ENCODE data around the gene TBXT. TPM values are rescaled to one million over a fixed set of nuclear protein-coding genes. Genes with fewer than 3 reads are reported as not detected.

Gene TBXT
- total RNA-seq, 4 donors from 2014 or later = not detected

DNA sequence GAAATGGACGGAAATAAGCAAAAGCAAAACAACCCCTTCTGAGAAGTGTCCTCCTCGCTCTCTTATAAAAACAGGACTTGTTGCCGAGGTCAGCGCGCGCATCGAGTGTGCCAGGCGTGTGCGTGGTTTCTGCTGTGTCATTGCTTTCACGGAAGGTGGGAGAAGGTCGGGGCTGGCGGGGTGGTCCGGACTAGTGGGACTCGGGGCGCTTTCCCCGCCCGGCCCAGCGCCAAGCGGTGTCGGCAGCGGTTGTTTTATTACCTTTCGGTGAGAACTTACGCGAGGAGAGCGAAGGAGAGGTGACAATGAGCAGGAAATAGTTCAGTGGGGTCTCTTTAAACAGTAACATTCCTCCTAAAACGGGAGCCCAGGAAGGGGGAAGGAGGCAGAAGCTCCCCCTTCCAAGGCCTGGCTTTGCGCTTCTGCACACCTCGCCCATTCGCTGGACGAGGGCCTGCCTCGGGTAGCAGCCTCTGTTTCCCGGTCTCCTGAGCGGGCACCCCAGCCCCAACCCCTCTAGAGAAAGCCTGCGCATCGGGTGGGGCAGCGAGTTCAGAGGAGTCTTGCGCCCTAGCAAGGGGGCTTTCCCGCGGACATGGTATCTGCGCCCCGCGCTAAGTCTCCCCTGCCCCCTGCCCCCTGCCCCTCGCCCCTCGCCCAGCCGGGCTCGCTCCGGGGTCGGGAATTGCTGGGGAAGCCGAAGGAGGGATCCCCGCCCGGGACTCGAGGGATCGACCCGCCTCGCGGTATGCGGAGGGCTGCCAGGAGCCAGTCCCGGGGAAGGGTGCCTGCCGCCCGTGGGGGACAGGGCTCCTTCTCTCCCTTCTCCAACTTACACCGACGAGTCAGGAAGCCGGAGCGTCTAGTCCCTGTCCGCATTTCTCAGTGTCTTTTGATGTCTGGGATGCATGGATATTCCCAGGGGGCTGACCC, 1.2 kb upstream of the TBXT start:
- Histone ChIP-seq H3K36me3 (no peaks in the 10 kb centered on the region), H3K27me3 (peaks cover 100% of the 10 kb centered on the region), H3K9me3 (no peaks in the 10 kb centered on the region), H3K4me3 (peak overlapping the region in 2 of 4 donors; percentile 10 to 29), H3K4me1 (peaks cover 7 to 34% (median 20%) of the 10 kb centered on the region in 4 donors), H3K27ac (no peak overlapping the region)
- TF ChIP-seq EP300 (IDR thresholded peaks at IDR 0.05; ENCODE audit: low read depth) (no peak), POLR2AphosphoS5 (IDR thresholded peaks at IDR 0.05) (no peak), POLR2A (IDR thresholded peaks at IDR 0.05) (no peak)
- TF ChIP-seq, protein P1, sequence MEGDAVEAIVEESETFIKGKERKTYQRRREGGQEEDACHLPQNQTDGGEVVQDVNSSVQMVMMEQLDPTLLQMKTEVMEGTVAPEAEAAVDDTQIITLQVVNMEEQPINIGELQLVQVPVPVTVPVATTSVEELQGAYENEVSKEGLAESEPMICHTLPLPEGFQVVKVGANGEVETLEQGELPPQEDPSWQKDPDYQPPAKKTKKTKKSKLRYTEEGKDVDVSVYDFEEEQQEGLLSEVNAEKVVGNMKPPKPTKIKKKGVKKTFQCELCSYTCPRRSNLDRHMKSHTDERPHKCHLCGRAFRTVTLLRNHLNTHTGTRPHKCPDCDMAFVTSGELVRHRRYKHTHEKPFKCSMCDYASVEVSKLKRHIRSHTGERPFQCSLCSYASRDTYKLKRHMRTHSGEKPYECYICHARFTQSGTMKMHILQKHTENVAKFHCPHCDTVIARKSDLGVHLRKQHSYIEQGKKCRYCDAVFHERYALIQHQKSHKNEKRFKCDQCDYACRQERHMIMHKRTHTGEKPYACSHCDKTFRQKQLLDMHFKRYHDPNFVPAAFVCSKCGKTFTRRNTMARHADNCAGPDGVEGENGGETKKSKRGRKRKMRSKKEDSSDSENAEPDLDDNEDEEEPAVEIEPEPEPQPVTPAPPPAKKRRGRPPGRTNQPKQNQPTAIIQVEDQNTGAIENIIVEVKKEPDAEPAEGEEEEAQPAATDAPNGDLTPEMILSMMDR (IDR thresholded peaks at IDR 0.05) = no peak
- DNase-seq = no peak
- 4 to 10% methylated on average over 2 to 61 of the region's 65 CpGs for WGBS, 2 donors (ENCODE audit: low coverage in 1 of 2)
- in situ Hi-C loops (cut with MboI; ENCODE audit: low pct_ligation_motif_present in 1 of 4, low pct_unique_long_range_greater_than_20kb in 1 of 4, low sequenced_read_pairs in 3 of 4) (no loop called here), intact Hi-C loops (cut with DNase I; ENCODE audit: low total_unique reads) (no loop called here)

DNA sequence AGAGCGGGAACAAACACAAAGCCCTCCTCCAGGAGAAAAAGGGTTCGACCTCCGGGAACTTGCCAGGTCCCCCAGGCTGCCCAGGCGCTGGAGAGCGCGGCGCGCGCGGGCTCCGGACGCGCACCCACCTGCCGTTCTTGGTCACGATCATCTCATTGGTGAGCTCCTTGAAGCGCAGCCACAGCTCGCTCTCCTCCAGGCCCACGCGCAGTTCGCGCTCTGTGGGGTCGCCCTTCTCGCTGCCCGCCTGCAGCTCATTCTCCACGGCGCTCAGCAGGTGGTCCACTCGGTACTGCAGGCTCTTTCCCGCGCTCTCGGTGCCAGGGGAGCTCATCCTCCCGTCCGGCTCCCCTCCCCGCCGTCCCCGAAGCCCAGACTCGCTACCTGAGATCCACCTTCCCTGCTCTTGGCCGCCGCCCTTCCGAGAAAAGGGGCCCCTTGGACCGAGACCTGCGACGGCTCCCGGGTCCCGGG, 356 bp downstream of the TBXT start:
- in situ Hi-C loops (cut with MboI; ENCODE audit: low pct_ligation_motif_present in 1 of 4, low pct_unique_long_range_greater_than_20kb in 1 of 4, low sequenced_read_pairs in 3 of 4) = no loop called here
- Histone ChIP-seq H3K9me3 (no peaks in the 10 kb centered on the region), H3K27me3 (peaks cover 96% of the 10 kb centered on the region), H3K4me3 (no peak overlapping the region), H3K4me1 (peaks cover 7 to 28% (median 20%) of the 10 kb centered on the region in 4 donors), H3K27ac (no peak overlapping the region), H3K36me3 (no peaks in the 10 kb centered on the region)
- intact Hi-C loops (cut with DNase I; ENCODE audit: low total_unique reads) = no loop called here
- no peak for DNase-seq
- WGBS, 2 donors (ENCODE audit: low coverage in 1 of 2) = 11 to 14% methylated on average over 15 to 39 of the region's 44 CpGs
- TF ChIP-seq POLR2AphosphoS5 (IDR thresholded peaks at IDR 0.05) = no peak
- TF ChIP-seq, protein P1 (IDR thresholded peaks at IDR 0.05) = no peak

DNA sequence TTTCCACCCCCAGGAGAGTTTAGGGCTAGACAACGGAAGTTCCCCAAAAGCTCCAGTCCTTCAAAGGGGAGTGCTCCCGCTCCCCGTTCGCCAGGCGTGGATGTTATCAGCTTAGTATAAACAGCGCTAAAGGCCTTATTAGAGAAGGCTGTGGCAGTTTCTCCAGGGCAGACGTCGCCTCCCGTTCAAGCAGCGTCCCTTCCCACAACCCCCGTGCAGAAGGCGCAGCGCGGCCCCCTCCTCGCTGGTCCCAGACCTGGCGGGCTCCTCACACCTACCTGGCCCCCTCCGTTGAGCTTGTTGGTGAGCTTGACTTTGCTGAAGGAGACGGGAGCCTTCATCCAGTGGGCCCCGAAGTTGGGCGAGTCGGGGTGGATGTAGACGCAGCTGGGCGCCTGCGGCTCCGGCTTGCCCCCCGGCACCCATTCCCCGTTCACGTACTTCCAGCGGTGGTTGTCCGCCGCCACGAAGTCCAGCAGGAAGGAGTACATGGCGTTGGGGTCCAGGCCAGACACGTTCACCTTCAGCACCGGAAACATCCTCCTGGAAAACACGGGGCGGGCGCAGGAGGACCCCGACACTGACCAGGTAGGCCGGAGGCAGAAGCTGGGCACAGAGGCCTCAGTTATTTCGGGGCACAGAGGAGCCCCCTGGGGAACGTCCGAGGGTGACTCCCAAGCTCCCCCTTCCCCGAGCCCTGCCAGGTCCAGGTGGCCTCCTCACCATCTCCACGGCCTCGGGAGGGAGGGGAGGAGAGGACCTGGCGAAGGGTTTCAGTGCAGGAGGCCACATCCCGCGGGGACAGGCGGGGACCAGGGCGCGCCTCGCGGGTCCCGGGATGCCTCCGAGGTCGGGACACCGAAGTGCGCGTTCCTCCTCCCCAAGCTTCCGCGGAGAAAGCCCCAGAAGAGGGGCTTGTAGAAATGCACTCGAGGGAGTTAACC, 1.1 kb downstream of the TBXT start:
- Histone ChIP-seq H3K36me3 (no peaks in the 10 kb centered on the region), H3K27ac (no peak overlapping the region), H3K4me1 (peaks cover 7 to 28% (median 20%) of the 10 kb centered on the region in 4 donors), H3K4me3 (no peak overlapping the region), H3K9me3 (no peaks in the 10 kb centered on the region), H3K27me3 (peaks cover 89% of the 10 kb centered on the region)
- intact Hi-C loops (cut with DNase I; ENCODE audit: low total_unique reads) = no loop called here
- WGBS, 2 donors (ENCODE audit: low coverage in 1 of 2) = 12 to 44% methylated on average over 5 to 62 of the region's 63 CpGs
- in situ Hi-C loops (cut with MboI; ENCODE audit: low pct_ligation_motif_present in 1 of 4, low pct_unique_long_range_greater_than_20kb in 1 of 4, low sequenced_read_pairs in 3 of 4) = no loop called here
- TF ChIP-seq POLR2AphosphoS5 (IDR thresholded peaks at IDR 0.05) (no peak), EP300 (IDR thresholded peaks at IDR 0.05; ENCODE audit: low read depth) (no peak), POLR2A (IDR thresholded peaks at IDR 0.05) (no peak)
- TF ChIP-seq, protein P1 (IDR thresholded peaks at IDR 0.05) = no peak
- no peak for DNase-seq

Measured in transverse colon (tissue), 4 donors.